H9 (cell line): ENCODE results near the gene PUDP. TPM values are rescaled to one million over a fixed set of nuclear protein-coding genes. Genes with fewer than 3 reads are reported as not detected.

Experiments
- DNase-seq: peaks from one replicate; pipeline ENCODE4 v3.0.0-alpha.2; 2017
- H2AFZ ChIP-seq: one replicate; pipeline ENCODE4 v1.6.1; 2013; ENCODE audit warnings: mild to moderate bottlenecking, low read length, control low read depth, moderate library complexity
- H2AK5ac ChIP-seq: 2 replicates; pipeline ENCODE4 v1.6.1; 2013; ENCODE audit warnings: low read length, control low read depth, mixed read lengths; ENCODE audit not compliant: insufficient read length
- H2BK120ac ChIP-seq: one replicate; pipeline ENCODE4 v1.6.1; 2013; ENCODE audit warnings: low read depth, mild to moderate bottlenecking, low read length, control low read depth, inconsistent platforms; ENCODE audit not compliant: poor library complexity, severe bottlenecking
- H2BK12ac ChIP-seq: 2 replicates; pipeline ENCODE4 v1.6.1; 2013; ENCODE audit warnings: low read length, control low read depth, mixed read lengths, low read depth; ENCODE audit not compliant: insufficient read length
- H2BK15ac ChIP-seq: 2 replicates; pipeline ENCODE4 v1.6.1; 2013; ENCODE audit warnings: low read depth, low read length, control low read depth
- H2BK20ac ChIP-seq: one replicate; pipeline ENCODE4 v1.6.1; 2013; ENCODE audit warnings: low read depth, mild to moderate bottlenecking, low read length, control low read depth, inconsistent platforms; ENCODE audit not compliant: poor library complexity, severe bottlenecking
- H2BK5ac ChIP-seq: 2 replicates; pipeline ENCODE4 v1.6.1; 2013; ENCODE audit warnings: low read length, control low read depth, mixed read lengths; ENCODE audit not compliant: insufficient read length
- H3K14ac ChIP-seq: 2 replicates; pipeline ENCODE4 v1.6.1; 2013; ENCODE audit warnings: low read length, control low read depth; ENCODE audit not compliant: insufficient read depth
- H3K18ac ChIP-seq: 2 replicates; pipeline ENCODE4 v1.6.1; 2013; ENCODE audit warnings: low read depth, mild to moderate bottlenecking, mixed read lengths, low read length, control low read depth; ENCODE audit not compliant: insufficient read length
- H3K23ac ChIP-seq: 2 replicates; pipeline ENCODE4 v1.6.1; 2013; ENCODE audit warnings: low read length, control low read depth, mixed read lengths, low read depth; ENCODE audit not compliant: insufficient read length
- H3K23me2 ChIP-seq: 2 replicates; pipeline ENCODE4 v1.6.1; 2013; ENCODE audit warnings: low read depth, mild to moderate bottlenecking, mixed read lengths, low read length, control low read depth; ENCODE audit not compliant: insufficient read length, poor library complexity, severe bottlenecking
- H3K27ac ChIP-seq: 2 replicates; pipeline ENCODE4 v1.5.1; 2013; ENCODE audit warnings: low read length, control low read depth, mixed read lengths, low read depth; ENCODE audit not compliant: insufficient read length
- H3K27me3 ChIP-seq: 2 replicates; pipeline ENCODE4 v1.6.1; 2013; ENCODE audit warnings: low read length, control low read depth, inconsistent platforms; ENCODE audit not compliant: insufficient read depth
- H3K4ac ChIP-seq: 2 replicates; pipeline ENCODE4 v1.6.1; 2013; ENCODE audit warnings: low read depth, mild to moderate bottlenecking, control low read depth, inconsistent platforms, low read length, moderate library complexity
- H3K4me1 ChIP-seq: 2 replicates; pipeline ENCODE4 v1.6.1; 2013; ENCODE audit warnings: low read length, control low read depth, inconsistent platforms; ENCODE audit not compliant: insufficient read depth
- H3K4me2 ChIP-seq: 2 replicates; pipeline ENCODE4 v1.6.1; 2013; ENCODE audit warnings: low read length, control low read depth, mixed read lengths; ENCODE audit not compliant: insufficient read length, insufficient read depth
- H3K56ac ChIP-seq: 2 replicates; pipeline ENCODE4 v1.6.1; 2013; ENCODE audit warnings: low read depth, mild to moderate bottlenecking, mixed read lengths, low read length, control low read depth; ENCODE audit not compliant: insufficient read length
- H3K79me1 ChIP-seq: 2 replicates; pipeline ENCODE4 v1.6.1; 2013; ENCODE audit warnings: low read depth, mild to moderate bottlenecking, moderate library complexity, low read length, control low read depth, inconsistent platforms; ENCODE audit not compliant: insufficient read depth, poor library complexity, severe bottlenecking
- H3K79me2 ChIP-seq: 2 replicates; pipeline ENCODE4 v1.6.1; 2013; ENCODE audit warnings: low read length, control low read depth, inconsistent platforms; ENCODE audit not compliant: insufficient read depth
- H3K9ac ChIP-seq: 2 replicates; pipeline ENCODE4 v1.6.1; 2013; ENCODE audit warnings: low read length, control low read depth, mixed read lengths; ENCODE audit not compliant: insufficient read length; ENCODE audit errors: extremely low read depth
- H3K9me3 ChIP-seq: one replicate; pipeline ENCODE4 v1.6.1; 2013; ENCODE audit warnings: low read depth, low read length, inconsistent platforms; ENCODE audit not compliant: control insufficient read depth
- H3T11ph ChIP-seq: one replicate; pipeline ENCODE4 v1.6.1; 2013; ENCODE audit warnings: mild to moderate bottlenecking, low read length, control low read depth, inconsistent platforms
- H4K20me1 ChIP-seq: one replicate; pipeline ENCODE4 v1.6.1; 2013; ENCODE audit not compliant: control insufficient read depth, insufficient read length, insufficient read depth
- H4K5ac ChIP-seq: 2 replicates; pipeline ENCODE4 v1.6.1; 2013; ENCODE audit warnings: low read depth, mild to moderate bottlenecking, mixed read lengths, low read length, control low read depth; ENCODE audit not compliant: insufficient read length
- H4K8ac ChIP-seq: replicated peaks from 2 replicates; pipeline ENCODE4 v1.6.1; 2013; ENCODE audit warnings: low read length, control low read depth, mixed read lengths, low read depth; ENCODE audit not compliant: insufficient read length
- H4K91ac ChIP-seq: 2 replicates; pipeline ENCODE4 v1.6.1; 2013; ENCODE audit warnings: low read depth, mild to moderate bottlenecking, moderate library complexity, mixed read lengths, low read length, control low read depth; ENCODE audit not compliant: insufficient read length
- H3K27ac Mint-ChIP-seq, 3 experiments: 2 replicates in 2 of 3; 3 replicates in 1 of 3; pipeline ENCODE4 v1.8.0; 2020 to 2021; ENCODE audit warnings: mixed read lengths in 3 of 3, mild to moderate bottlenecking in 1 of 3, moderate library complexity in 1 of 3
- H3K27me3 Mint-ChIP-seq: 2 replicates; pipeline ENCODE4 v1.8.0; 2021; ENCODE audit warnings: low read depth, mild to moderate bottlenecking, moderate library complexity, mixed read lengths
- H3K36me3 Mint-ChIP-seq, 3 experiments: 2 replicates in 2 of 3; 3 replicates in 1 of 3; pipeline ENCODE4 v1.8.0; 2020 to 2021; ENCODE audit warnings: low read depth in 3 of 3, mixed read lengths in 3 of 3; ENCODE audit not compliant: insufficient read depth in 1 of 3
- H3K4me1 Mint-ChIP-seq, 2 experiments: 2 replicates each; pipeline ENCODE4 v1.8.0; 2020; ENCODE audit warnings: mixed read lengths in 2 of 2
- H3K4me3 Mint-ChIP-seq, 2 experiments: 2 replicates in 1 of 2; 3 replicates in 1 of 2; pipeline ENCODE4 v1.8.0; 2020 to 2021; ENCODE audit warnings: mild to moderate bottlenecking in 2 of 2, mixed read lengths in 2 of 2, moderate library complexity in 1 of 2
- H3K9me3 Mint-ChIP-seq, 2 experiments: 2 replicates in 1 of 2; 3 replicates in 1 of 2; pipeline ENCODE4 v1.8.0; 2020; ENCODE audit warnings: mild to moderate bottlenecking in 2 of 2, mixed read lengths in 2 of 2, moderate library complexity in 1 of 2
- WGBS: extraction: QIAGEN DNeasy Blood & Tissue Kit; methylation state at CpG from one replicate; pipeline ENCODE4 v1.1.7; 2013; ENCODE audit warnings: missing lambda C conversion rate, low lambda C conversion rate, mixed read lengths; ENCODE audit not compliant: insufficient read length; ENCODE audit errors: extremely low coverage; 5-methylcytosine and 5-hydroxymethylcytosine counted together
- total RNA-seq: library from RNA; stranded (reverse); gene quantifications from 2 replicates; pipeline ENCODE4 v1.2.1, GENCODE V29; 2021
- TF ChIP-seq, protein P1 (sequence below): fragments of 200-600 bp; sonication (generic); conservative IDR thresholded peaks from 3 replicates; pipeline ENCODE4 v1.8.0; 2021; ENCODE audit warnings: antibody characterized with exemption, mild to moderate bottlenecking

PUDP gene
- total RNA-seq, 1 experiment from 2014 or later: 46.3 TPM

DNA sequence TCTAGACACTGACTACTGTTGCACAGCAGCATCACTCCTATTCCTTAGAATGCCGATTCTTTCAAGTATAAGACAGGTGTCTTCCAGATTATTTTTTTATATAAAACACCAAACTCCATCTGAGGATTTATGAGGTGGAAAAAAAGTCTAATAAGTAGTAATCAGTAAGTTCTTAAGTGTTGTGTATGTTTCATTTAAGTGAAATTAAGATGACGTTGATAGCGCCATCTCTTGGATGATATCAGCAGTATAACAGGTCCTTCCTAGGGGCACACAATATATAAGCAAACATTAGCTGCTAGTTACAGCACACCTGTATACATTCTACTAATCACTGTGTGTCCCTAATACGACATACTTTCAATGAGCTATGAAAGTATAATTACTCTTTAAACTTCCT is 100.0 kb downstream of the PUDP start:
- no peak overlapping the region for H2AFZ ChIP-seq
- no peaks in the 10 kb centered on the region for H3K79me1 ChIP-seq
- H2BK120ac ChIP-seq: no peak overlapping the region
- Mint-ChIP-seq H3K4me3 (no peak overlapping the region), H3K36me3 (peaks cover 20 to 43% (median 33%) of the 10 kb centered on the region in 3 experiments), H3K27me3 (no peaks in the 10 kb centered on the region), H3K4me1 (peaks cover 10 to 17% of the 10 kb centered on the region in 2 experiments), H3K9me3 (peaks cover 6% of the 10 kb centered on the region in 2 experiments; a peak in 4 of 5 replicates), H3K27ac (no peak overlapping the region)
- H3K4me1 ChIP-seq: no peaks in the 10 kb centered on the region
- H3K27ac ChIP-seq: no peak overlapping the region
- H4K20me1 ChIP-seq: no peaks in the 10 kb centered on the region
- no peaks in the 10 kb centered on the region for H3K23me2 ChIP-seq
- no peak overlapping the region for H3K23ac ChIP-seq
- H2BK12ac ChIP-seq: no peak overlapping the region
- no peak overlapping the region for H3K14ac ChIP-seq
- H3K27me3 ChIP-seq: no peaks in the 10 kb centered on the region
- H3K4me2 ChIP-seq: no peak overlapping the region
- no peak overlapping the region for H2BK20ac ChIP-seq
- TF ChIP-seq, protein P1, sequence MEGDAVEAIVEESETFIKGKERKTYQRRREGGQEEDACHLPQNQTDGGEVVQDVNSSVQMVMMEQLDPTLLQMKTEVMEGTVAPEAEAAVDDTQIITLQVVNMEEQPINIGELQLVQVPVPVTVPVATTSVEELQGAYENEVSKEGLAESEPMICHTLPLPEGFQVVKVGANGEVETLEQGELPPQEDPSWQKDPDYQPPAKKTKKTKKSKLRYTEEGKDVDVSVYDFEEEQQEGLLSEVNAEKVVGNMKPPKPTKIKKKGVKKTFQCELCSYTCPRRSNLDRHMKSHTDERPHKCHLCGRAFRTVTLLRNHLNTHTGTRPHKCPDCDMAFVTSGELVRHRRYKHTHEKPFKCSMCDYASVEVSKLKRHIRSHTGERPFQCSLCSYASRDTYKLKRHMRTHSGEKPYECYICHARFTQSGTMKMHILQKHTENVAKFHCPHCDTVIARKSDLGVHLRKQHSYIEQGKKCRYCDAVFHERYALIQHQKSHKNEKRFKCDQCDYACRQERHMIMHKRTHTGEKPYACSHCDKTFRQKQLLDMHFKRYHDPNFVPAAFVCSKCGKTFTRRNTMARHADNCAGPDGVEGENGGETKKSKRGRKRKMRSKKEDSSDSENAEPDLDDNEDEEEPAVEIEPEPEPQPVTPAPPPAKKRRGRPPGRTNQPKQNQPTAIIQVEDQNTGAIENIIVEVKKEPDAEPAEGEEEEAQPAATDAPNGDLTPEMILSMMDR: peak; percentile 71
- no peak overlapping the region for H3K56ac ChIP-seq
- no peak overlapping the region for H4K8ac ChIP-seq
- H3K4ac ChIP-seq: no peak overlapping the region
- no peak overlapping the region for H3K9ac ChIP-seq
- H4K91ac ChIP-seq: no peak overlapping the region
- no peak overlapping the region for H2AK5ac ChIP-seq
- no peak overlapping the region for H4K5ac ChIP-seq
- H3T11ph ChIP-seq: no peak overlapping the region
- no peak for DNase-seq
- no peak overlapping the region for H2BK15ac ChIP-seq
- no peak overlapping the region for H3K18ac ChIP-seq
- WGBS: no CpG with 5 or more reads among the region's 4 CpGs
- H2BK5ac ChIP-seq: no peak overlapping the region
- H3K9me3 ChIP-seq: no peaks in the 10 kb centered on the region
- H3K79me2 ChIP-seq: no peaks in the 10 kb centered on the region
